ENCODE data around the gene FOLR3.
"Not testable (repeated sequence)": the region's sequence is repeated elsewhere in the genome, so short reads cannot be mapped to it uniquely, and the experiment has no call there.

FOLR3 gene

DNA sequence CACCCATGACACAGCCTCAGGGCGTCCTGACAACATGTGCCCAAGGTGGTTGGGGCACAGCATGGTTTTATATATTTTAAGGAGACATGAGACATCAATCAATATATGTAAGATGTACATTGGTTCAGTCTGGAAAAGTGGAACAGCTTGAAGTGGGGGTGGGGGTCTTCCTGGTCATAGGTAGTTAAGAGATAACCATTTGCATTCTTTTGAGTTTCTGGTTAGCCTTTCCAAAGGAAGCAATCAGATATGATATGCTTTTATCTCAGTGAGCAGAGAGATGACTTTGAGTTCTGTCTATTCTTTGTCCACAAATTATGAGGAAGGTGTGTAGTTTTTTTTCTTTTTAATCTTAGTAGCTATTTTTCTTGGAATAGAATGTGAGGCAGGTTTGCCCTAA is 12.9 kb upstream of the FOLR3 start:
- in situ Hi-C loops (cut with MboI; ENCODE audit: low sequenced_read_pairs) = no loop called here

DNA sequence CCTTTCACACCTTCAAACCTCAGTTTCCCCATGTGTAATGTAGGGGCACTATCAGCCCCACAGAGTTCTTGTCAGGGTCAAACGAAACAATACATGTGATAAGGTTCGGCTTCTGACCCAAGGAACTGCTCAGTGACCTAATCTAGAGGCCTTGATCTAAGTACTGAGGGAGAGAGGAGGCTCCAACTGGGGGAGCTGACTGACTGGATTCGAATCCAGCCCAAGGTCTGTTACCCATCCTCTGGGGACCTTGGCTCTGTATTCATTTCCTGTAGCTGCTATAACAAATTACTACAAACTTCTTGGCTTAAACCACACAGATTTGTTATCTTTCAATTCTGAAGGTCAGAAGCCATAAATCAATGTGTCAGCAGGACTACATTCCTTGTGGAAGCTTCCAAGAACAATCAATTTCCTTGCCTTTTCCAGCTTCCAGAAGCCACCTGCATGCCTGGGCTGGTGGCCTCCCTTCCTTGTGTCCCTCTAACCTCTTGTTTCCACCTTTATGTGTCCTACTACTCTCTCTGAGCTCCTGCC is 12.3 kb upstream of the FOLR3 start:
- in situ Hi-C loops (cut with MboI; ENCODE audit: low sequenced_read_pairs) = no loop called here

- in situ Hi-C loops (cut with MboI; ENCODE audit: low sequenced_read_pairs) = no loop called here
These were observed 11.5 kb upstream of the FOLR3 start for GRCh38 chr11:72124046-72124445.

- in situ Hi-C loops (cut with MboI; ENCODE audit: low sequenced_read_pairs) = no loop called here
These were observed 9.6 kb upstream of the FOLR3 start for GRCh38 chr11:72125956-72126355.

DNA sequence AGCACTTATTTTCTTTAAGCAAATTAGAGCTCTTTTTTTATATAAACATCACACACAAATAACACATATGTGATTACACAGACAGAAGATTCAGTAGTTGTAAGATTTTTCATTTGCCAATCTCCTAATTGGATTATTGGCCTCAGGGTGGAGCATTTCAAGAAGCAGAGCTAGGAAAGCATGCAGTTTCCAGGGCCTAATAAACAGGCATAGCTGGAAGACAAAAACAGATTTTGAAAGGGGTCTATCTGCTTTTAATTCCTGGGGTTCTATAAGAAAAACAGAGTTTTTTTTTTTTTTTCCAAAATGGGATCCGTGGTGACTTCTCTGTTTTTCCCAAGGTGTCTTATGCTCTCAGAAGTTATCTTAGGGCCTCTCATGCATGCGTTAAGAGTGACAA is 7.6 kb upstream of the FOLR3 start:
- in situ Hi-C loops (cut with MboI; ENCODE audit: low sequenced_read_pairs) = no loop called here

GRCh38 chr11:72129381-72129780 is 6.1 kb upstream of the FOLR3 start:
- in situ Hi-C loops (cut with MboI; ENCODE audit: low sequenced_read_pairs) = no loop called here

GRCh38 chr11:72132646-72133045 is 2.9 kb upstream of the FOLR3 start:
- in situ Hi-C loops (cut with MboI; ENCODE audit: low sequenced_read_pairs) = no loop called here

DNA sequence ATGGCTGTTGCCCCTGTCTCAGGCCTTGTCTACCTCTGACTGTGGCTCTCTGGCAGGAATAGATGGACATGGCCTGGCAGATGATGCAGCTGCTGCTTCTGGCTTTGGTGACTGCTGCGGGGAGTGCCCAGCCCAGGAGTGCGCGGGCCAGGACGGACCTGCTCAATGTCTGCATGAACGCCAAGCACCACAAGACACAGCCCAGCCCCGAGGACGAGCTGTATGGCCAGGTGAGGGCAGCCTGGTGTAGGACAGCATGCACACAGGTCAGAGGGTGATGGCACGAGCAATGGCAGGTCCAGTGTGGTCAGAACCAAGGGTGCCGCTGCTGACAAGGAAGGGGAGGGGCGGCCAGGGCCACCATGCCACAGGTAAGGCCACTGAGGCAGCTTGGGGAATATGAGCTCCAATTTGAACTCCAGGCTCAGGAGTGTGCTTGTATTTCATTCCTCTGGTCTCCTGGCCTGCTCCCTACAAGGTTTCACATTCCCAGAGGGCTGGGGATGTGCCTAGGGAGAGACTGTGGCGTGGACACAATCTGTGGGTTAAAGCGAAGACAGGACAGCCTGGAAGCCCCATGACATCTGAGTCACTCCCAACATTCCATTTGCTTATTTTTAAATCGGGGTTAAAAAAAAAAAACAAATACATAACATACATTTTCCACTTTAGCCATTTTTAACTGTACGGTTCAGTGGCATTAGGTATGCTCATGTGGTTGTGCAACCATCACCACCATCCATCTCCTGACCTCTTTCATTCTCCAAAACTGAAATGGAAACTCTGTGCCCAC is 562 bp downstream of the FOLR3 start:
- in situ Hi-C loops (cut with MboI; ENCODE audit: low sequenced_read_pairs) = no loop called here

DNA sequence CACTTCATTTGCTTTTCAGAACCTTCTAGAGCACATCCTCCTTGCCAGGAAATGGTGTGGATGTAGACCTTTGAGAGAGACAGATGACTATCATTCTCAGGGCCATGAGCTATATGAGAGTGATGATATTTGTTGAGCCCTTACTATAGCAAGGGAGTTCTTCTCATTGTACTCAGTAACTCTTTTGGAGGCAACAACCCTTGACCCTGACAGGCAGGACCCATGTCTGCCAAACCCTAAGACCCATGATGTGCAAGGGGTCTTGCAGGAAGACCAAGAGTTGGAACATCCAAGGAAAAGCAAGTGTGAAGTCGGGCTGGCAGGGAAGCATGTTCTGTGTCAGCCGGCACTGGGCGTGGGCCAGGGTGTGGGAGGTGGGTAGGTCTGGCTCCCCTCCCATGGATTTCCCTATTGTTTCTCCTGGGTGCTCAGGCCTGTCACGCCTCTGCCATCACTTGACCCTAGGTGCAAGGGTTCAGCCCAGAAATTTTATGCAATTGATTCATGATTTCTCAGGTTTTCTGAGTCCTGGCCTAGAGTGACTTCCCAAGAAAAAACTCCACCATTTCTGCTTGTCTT is 1.2 kb downstream of the FOLR3 start:
- in situ Hi-C loops (cut with MboI; ENCODE audit: low sequenced_read_pairs) = no loop called here

- in situ Hi-C loops (cut with MboI; ENCODE audit: low sequenced_read_pairs) = no loop called here
These were observed 3.4 kb downstream of the FOLR3 start for GRCh38 chr11:72138821-72139390.

DNA sequence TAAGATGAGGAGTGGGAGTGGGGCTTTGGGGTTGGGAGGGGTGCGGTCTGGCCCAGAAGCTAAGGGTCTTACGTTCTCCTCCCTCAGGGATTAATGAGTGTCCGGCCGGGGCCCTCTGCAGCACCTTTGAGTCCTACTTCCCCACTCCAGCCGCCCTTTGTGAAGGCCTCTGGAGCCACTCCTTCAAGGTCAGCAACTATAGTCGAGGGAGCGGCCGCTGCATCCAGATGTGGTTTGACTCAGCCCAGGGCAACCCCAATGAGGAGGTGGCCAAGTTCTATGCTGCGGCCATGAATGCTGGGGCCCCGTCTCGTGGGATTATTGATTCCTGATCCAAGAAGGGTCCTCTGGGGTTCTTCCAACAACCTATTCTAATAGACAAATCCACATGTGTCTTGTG is 4.0 kb downstream of the FOLR3 start:
- in situ Hi-C loops (cut with MboI; ENCODE audit: low sequenced_read_pairs) = no loop called here

- in situ Hi-C loops (cut with MboI; ENCODE audit: low sequenced_read_pairs) = no loop called here
These were observed 5.1 kb downstream of the FOLR3 start for GRCh38 chr11:72140661-72141060.

- in situ Hi-C loops (cut with MboI; ENCODE audit: low sequenced_read_pairs) = no loop called here
These were observed 5.5 kb downstream of the FOLR3 start for GRCh38 chr11:72141066-72141465.

DNA sequence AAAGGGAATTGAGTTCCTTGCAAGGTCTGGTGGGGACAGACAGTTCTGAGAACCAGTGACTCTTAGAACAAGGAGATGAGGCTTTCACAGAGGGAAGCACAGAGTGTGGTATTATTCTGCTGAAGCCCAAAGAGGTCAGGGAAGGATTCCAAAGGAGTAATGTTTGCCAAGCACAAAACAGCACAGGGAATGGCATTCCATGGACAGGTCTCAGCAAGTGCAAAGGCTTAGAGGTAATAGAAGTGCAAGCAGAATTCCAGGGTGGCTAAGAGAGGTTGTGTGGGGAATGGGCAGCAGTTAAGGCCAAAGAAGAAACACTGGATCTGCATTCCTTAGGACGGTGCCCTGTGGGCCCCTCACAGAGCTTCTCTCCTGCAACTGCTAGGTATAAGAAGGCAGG is 6.6 kb downstream of the FOLR3 start:
- in situ Hi-C loops (cut with MboI; ENCODE audit: low sequenced_read_pairs) = not testable (repeated sequence)

DNA sequence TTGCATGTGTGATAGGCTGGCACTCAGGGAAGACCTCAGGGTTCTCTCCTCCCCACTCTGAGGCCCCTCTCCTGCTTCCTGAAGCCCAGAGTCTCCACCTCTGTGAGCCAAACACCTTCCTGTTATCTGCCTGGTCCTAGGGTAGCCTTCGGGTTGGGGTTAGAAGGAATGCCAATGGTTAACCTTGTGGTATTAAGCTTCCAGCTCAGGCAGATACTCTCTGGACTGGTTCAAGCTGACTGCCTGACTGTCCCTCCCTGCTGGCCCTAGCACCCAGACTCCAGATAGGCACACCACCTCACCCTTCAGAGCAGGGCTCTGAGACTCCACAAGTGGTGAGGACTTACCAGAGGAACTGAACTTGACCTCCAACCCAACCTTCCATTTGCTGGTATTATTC is 7.0 kb downstream of the FOLR3 start:
- in situ Hi-C loops (cut with MboI; ENCODE audit: low sequenced_read_pairs) = not testable (repeated sequence)

GRCh38 chr11:72144807-72145565 is 9.5 kb downstream of the FOLR3 start:
- in situ Hi-C loops (cut with MboI; ENCODE audit: low sequenced_read_pairs) = no loop called here

- in situ Hi-C loops (cut with MboI; ENCODE audit: low sequenced_read_pairs) = no loop called here
These were observed 11.1 kb downstream of the FOLR3 start for GRCh38 chr11:72146625-72147024.

- in situ Hi-C loops (cut with MboI; ENCODE audit: low sequenced_read_pairs) = no loop called here
These were observed 15.4 kb downstream of the FOLR3 start for GRCh38 chr11:72150882-72151281.

- in situ Hi-C loops (cut with MboI; ENCODE audit: low sequenced_read_pairs) = not testable (repeated sequence)
These were observed 18.3 kb downstream of the FOLR3 start for GRCh38 chr11:72153874-72154273.

- in situ Hi-C loops (cut with MboI; ENCODE audit: low sequenced_read_pairs) = no loop called here
These were observed 19.3 kb downstream of the FOLR3 start for GRCh38 chr11:72154816-72155215.

DNA sequence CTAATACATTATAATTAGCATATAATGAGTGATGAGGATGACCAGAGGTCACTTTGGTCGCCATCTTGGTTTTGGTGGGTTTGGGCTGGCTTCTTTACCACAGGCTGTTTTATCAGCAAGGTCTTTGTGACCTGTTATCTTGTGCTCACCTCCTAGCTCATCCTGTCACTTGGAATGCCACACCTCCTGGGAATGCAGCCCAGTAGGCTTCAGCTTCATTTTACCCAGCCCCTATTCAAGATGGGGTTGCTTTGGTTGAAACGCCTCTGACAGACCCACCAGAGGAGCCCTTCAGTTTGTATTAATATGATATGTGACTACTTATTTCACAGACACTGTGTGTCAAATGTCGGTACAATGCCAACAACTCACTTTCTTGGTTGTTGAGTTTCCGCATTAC is 20.2 kb downstream of the FOLR3 start:
- in situ Hi-C loops (cut with MboI; ENCODE audit: low sequenced_read_pairs) = no loop called here

All from HL-60/S4 treated with phorbol 12-myristate 13-acetate at 8.2 ng/mL for 4 days and 3 days (cell line).